Measurements from ENCODE around the gene P2RX6. TPM values are rescaled to one million over a fixed set of nuclear protein-coding genes. Genes with fewer than 3 reads are reported as not detected.

P2RX6 gene
- total and polyA plus RNA-seq, 2 donors (not counting 3 experiments of a cell fraction or from before 2014, with no cell fraction given) = 0.06 TPM; not detected in 1

- Histone ChIP-seq H3K9ac (replicated peaks; ENCODE audit: extremely low read depth, insufficient read depth, low read length) (no peak within 1 kb of the TSS), H3K79me2 (ENCODE audit: control insufficient read depth, insufficient read depth, low read length) (no peaks in the 10 kb centered on the region), H3K9me1 (replicated peaks; ENCODE audit: control insufficient read depth, extremely low read depth, insufficient read depth, low read length) (no peaks in the 10 kb centered on the region), H4K20me1 (replicated peaks; ENCODE audit: control insufficient read depth, extremely low read depth, insufficient read depth, low read length) (no peaks in the 10 kb centered on the region), H3K9me3 (replicated peaks; ENCODE audit: control insufficient read depth, insufficient read depth, low read length) (no peaks in the 10 kb centered on the region), H3K27ac (ENCODE audit: insufficient read depth, low read depth, low read length) (no peak within 1 kb of the TSS), H3K4me1 (ENCODE audit: control insufficient read depth, extremely low read depth, insufficient read depth, low read length) (peaks cover 5% of the 10 kb centered on the region), H3K36me3 (ENCODE audit: control insufficient read depth in 2 of 2, extremely low read depth in 1 of 2, insufficient read depth in 2 of 2, low read length in 2 of 2) (no peaks in the 10 kb centered on the region), H2AFZ (ENCODE audit: low read depth, low read length) (peak within 1 kb of the TSS; percentile 100), H3K4me2 (ENCODE audit: insufficient read depth, low read length) (peak within 1 kb of the TSS; percentile 77), H3K4me3 (replicated peaks in 1 of 3; ENCODE audit: insufficient read depth in 1 of 3, low read depth in 1 of 3, low read length in 3 of 3) (peak within 1 kb of the TSS in 2 of 3 experiments; percentile 37 to 55), H3K27me3 (ENCODE audit: control insufficient read depth in 2 of 2, insufficient read depth in 2 of 2, low read length in 2 of 2) (no peaks in the 10 kb centered on the region)
- CTCF ChIA-PET = interaction anchor here (0.5 to 1.5 kb wide), 2 partner anchors 30 to 56 kb away, joined by 3 to 5 read pairs; no protein-coding TSS in a partner anchor
- peak; percentile 88 for DNase-seq (ENCODE audit: low read depth, low spot score)
- intact Hi-C loops (cut with micrococcal nuclease) (loop anchor here (1.0 to 2.0 kb wide), 2 partner anchors 31 to 43 kb away; partner anchors contain the start of genes P2RX6 and THAP7), dilution Hi-C loops (cut with MboI; ENCODE audit: extremely low pct_ligation_motif_present, low sequenced_read_pairs) (no loop called here)
- no TSS peak for BruUV-seq (replicated peaks)
- TF ChIP-seq, protein P1, sequence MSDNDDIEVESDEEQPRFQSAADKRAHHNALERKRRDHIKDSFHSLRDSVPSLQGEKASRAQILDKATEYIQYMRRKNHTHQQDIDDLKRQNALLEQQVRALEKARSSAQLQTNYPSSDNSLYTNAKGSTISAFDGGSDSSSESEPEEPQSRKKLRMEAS (IDR thresholded peaks at IDR 0.05; ENCODE audit: insufficient read depth, insufficient read length) = peak; percentile 66
- TF ChIP-seq POLR2A (IDR thresholded peaks at IDR 0.05; ENCODE audit: low read depth, low read length) = no peak
- peak; percentile 86 for FAIRE-seq
- POLR2A ChIA-PET = no interaction called here
Measured at GRCh38 chr22:21045585-21046294, 30.8 kb downstream of the P2RX6 start, which contains the start of gene LRRC74B. Gene LRRC74B, plus strand, starts transcription at chr22:21045946. Its CDS starts 41 bp downstream, at chr22:21045987.

GRCh38 chr22:21047035-21047661, 32.2 kb downstream of the P2RX6 start:
- ChIA-PET POLR2A (interaction anchor here (0.5 kb wide), 1 partner anchor 640 kb away, joined by 3 read pairs; no protein-coding TSS in a partner anchor), CTCF (interaction anchor here (0.6 to 1.3 kb wide), 4 partner anchors 24 to 161 kb away, joined by 3 read pairs; no protein-coding TSS in a partner anchor)
- no peaks in the 10 kb centered on the region for H4K20me1 ChIP-seq (replicated peaks; ENCODE audit: control insufficient read depth, extremely low read depth, insufficient read depth, low read length)
- no peak overlapping the region for H2AFZ ChIP-seq (ENCODE audit: low read depth, low read length)
- no peak overlapping the region for H3K4me3 ChIP-seq (replicated peaks in 1 of 3; ENCODE audit: insufficient read depth in 1 of 3, low read depth in 1 of 3, low read length in 3 of 3)
- no TSS peak for BruUV-seq (replicated peaks)
- TF ChIP-seq CTCF (IDR thresholded peaks at IDR 0.05; ENCODE audit: extremely low read depth in 1 of 2, insufficient read depth in 1 of 2, low read depth in 1 of 2, low read length in 2 of 2) (no peak), POLR2AphosphoS5 (IDR thresholded peaks at IDR 0.05; ENCODE audit: insufficient read depth, low read depth, low read length) (no peak), GATA2 (IDR thresholded peaks at IDR 0.05; ENCODE audit: insufficient read depth, insufficient read length, low read depth, low read length) (no peak), MYC (IDR thresholded peaks at IDR 0.05; ENCODE audit: low read depth, low read length) (no peak), EZH2 (IDR thresholded peaks at IDR 0.05; ENCODE audit: borderline replicate concordance, low read depth, low read length, severe bottlenecking) (no peak), JUN (IDR thresholded peaks at IDR 0.05; ENCODE audit: borderline replicate concordance, insufficient read depth, insufficient read length, low read depth) (no peak), POLR2A (IDR thresholded peaks at IDR 0.05; ENCODE audit: low read depth, low read length) (no peak), FOS (IDR thresholded peaks at IDR 0.05; ENCODE audit: borderline replicate concordance, insufficient read depth, low read length) (no peak)
- no peaks in the 10 kb centered on the region for H3K9me1 ChIP-seq (replicated peaks; ENCODE audit: control insufficient read depth, extremely low read depth, insufficient read depth, low read length)
- H3K27me3 ChIP-seq (ENCODE audit: control insufficient read depth in 2 of 2, insufficient read depth in 2 of 2, low read length in 2 of 2) = no peaks in the 10 kb centered on the region
- H3K9me3 ChIP-seq (replicated peaks; ENCODE audit: control insufficient read depth, insufficient read depth, low read length) = no peaks in the 10 kb centered on the region
- no peak overlapping the region for H3K4me2 ChIP-seq (ENCODE audit: insufficient read depth, low read length)
- dilution Hi-C loops (cut with MboI; ENCODE audit: extremely low pct_ligation_motif_present, low sequenced_read_pairs) (no loop called here), intact Hi-C loops (cut with micrococcal nuclease) (no loop called here)
- DNase-seq (ENCODE audit: low read depth, low spot score) (no peak), FAIRE-seq (no peak)
- H3K4me1 ChIP-seq (ENCODE audit: control insufficient read depth, extremely low read depth, insufficient read depth, low read length) = peaks cover 5% of the 10 kb centered on the region
- H3K79me2 ChIP-seq (ENCODE audit: control insufficient read depth, insufficient read depth, low read length) = no peaks in the 10 kb centered on the region
- no peak overlapping the region for H3K27ac ChIP-seq (ENCODE audit: insufficient read depth, low read depth, low read length)
- no peaks in the 10 kb centered on the region for H3K36me3 ChIP-seq (ENCODE audit: control insufficient read depth in 2 of 2, extremely low read depth in 1 of 2, insufficient read depth in 2 of 2, low read length in 2 of 2)
- no peak overlapping the region for H3K9ac ChIP-seq (replicated peaks; ENCODE audit: extremely low read depth, insufficient read depth, low read length)

Data from endothelial cell of umbilical vein (primary cell).